DND-41 (cell line): Measurements from ENCODE around the gene REG1A.

Experiments used
- ATAC-seq: fragments of 200-7000 bp; cut with Tn5 transposase; 3 replicates; pipeline ENCODE4 v1.9.1; 2021; ENCODE audit warnings: low read depth; ENCODE audit not compliant: insufficient read depth
- DNase-seq: peaks from one replicate; pipeline ENCODE4 v3.0.0-alpha.2; 2020
- H2AFZ ChIP-seq: 2 replicates; pipeline ENCODE4 v1.6.0; 2012; ENCODE audit warnings: low read depth, low read length
- H3K27ac ChIP-seq: 2 replicates; pipeline ENCODE4 v1.5.1; 2012; ENCODE audit warnings: low read length, inconsistent platforms
- H3K27me3 ChIP-seq: fragments of 200-600 bp; sonication (generic); 2 replicates; pipeline ENCODE4 v1.6.0; 2012; ENCODE audit warnings: low read length, mild to moderate bottlenecking, inconsistent platforms; ENCODE audit not compliant: insufficient read depth, poor library complexity
- H3K36me3 ChIP-seq: 2 replicates; pipeline ENCODE4 v1.5.1; 2012; ENCODE audit warnings: low read length, inconsistent platforms; ENCODE audit not compliant: insufficient read depth
- H3K4me1 ChIP-seq: 2 replicates; pipeline ENCODE4 v1.5.1; 2012; ENCODE audit warnings: mild to moderate bottlenecking, low read length; ENCODE audit not compliant: insufficient read depth
- H3K4me2 ChIP-seq: 2 replicates; pipeline ENCODE4 v1.6.0; 2012; ENCODE audit warnings: mild to moderate bottlenecking, moderate library complexity, low read length, inconsistent platforms; ENCODE audit not compliant: insufficient read depth
- H3K4me3 ChIP-seq, 2 experiments: fragments of 200-600 bp in 1 of 2; shearing (Covaris generic) in 1 of 2; 2 replicates each; pipeline ENCODE4 v1.5.1; 2012 to 2016; ENCODE audit warnings: inconsistent platforms in 2 of 2, low read length in 2 of 2, mild to moderate bottlenecking in 2 of 2, low read depth in 1 of 2, moderate library complexity in 1 of 2
- H3K79me2 ChIP-seq: 2 replicates; pipeline ENCODE4 v1.6.0; 2012; ENCODE audit warnings: low read length, inconsistent platforms; ENCODE audit not compliant: insufficient read depth
- H3K9ac ChIP-seq: 2 replicates; pipeline ENCODE4 v1.6.0; 2012; ENCODE audit warnings: low read depth, mild to moderate bottlenecking, inconsistent platforms, low read length, moderate library complexity
- H3K9me3 ChIP-seq: 2 replicates; pipeline ENCODE4 v1.5.1; 2012; ENCODE audit warnings: low read length, moderate library complexity, mild to moderate bottlenecking, inconsistent platforms; ENCODE audit not compliant: insufficient read depth, severe bottlenecking
- H4K20me1 ChIP-seq: 2 replicates; pipeline ENCODE4 v1.6.0; 2012; ENCODE audit warnings: low read length; ENCODE audit not compliant: insufficient read depth
- EZH2 ChIP-seq: IDR thresholded peaks from 3 replicates; pipeline ENCODE4 v1.6.1; 2012; ENCODE audit warnings: borderline replicate concordance, low read depth, mild to moderate bottlenecking, moderate library complexity, low read length, inconsistent platforms; ENCODE audit not compliant: severe bottlenecking
- TF ChIP-seq, protein P1 (sequence below): IDR thresholded peaks from 2 replicates; pipeline ENCODE4 v1.5.1; 2012; ENCODE audit warnings: borderline replicate concordance, low read length, moderate library complexity, mild to moderate bottlenecking; ENCODE audit not compliant: poor library complexity, severe bottlenecking; ENCODE audit errors: extremely low read depth

The REG1A gene, protein sequence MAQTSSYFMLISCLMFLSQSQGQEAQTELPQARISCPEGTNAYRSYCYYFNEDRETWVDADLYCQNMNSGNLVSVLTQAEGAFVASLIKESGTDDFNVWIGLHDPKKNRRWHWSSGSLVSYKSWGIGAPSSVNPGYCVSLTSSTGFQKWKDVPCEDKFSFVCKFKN

DNA sequence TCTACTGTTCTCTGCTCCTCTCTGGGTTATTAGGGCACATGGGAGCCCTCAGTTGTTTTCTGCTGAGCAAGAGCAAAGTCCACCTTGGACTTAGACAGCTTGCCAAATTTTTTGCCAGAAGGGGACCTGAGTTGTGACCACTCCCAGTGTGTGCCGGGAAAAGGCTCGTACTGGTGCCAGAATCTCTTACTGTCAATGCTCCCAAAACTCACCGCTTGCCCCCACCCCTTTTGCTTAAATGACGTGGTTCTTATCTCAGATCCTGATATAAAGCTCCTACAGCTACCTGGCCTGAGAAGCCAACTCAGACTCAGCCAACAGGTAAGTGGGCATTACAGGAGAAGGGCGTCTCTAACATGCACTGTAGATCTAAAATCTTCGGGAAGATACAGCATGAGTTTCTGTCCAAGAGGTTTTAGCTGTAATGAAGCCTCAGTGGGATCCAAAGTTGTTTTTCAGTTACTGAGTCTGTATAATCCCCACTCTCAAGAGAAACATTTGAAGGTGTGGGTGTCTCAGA lies at the start of gene REG1A:
REG1A (plus strand) TSS at position 295 of the 520 bp plus-strand sequence. CDS start 374 bp downstream, outside the sequence.
- no peak within 1 kb of the TSS for H2AFZ ChIP-seq
- no peak within 1 kb of the TSS for H3K9ac ChIP-seq
- no peaks in the 10 kb centered on the region for H3K9me3 ChIP-seq
- no peak for ATAC-seq
- TF ChIP-seq, protein P1, sequence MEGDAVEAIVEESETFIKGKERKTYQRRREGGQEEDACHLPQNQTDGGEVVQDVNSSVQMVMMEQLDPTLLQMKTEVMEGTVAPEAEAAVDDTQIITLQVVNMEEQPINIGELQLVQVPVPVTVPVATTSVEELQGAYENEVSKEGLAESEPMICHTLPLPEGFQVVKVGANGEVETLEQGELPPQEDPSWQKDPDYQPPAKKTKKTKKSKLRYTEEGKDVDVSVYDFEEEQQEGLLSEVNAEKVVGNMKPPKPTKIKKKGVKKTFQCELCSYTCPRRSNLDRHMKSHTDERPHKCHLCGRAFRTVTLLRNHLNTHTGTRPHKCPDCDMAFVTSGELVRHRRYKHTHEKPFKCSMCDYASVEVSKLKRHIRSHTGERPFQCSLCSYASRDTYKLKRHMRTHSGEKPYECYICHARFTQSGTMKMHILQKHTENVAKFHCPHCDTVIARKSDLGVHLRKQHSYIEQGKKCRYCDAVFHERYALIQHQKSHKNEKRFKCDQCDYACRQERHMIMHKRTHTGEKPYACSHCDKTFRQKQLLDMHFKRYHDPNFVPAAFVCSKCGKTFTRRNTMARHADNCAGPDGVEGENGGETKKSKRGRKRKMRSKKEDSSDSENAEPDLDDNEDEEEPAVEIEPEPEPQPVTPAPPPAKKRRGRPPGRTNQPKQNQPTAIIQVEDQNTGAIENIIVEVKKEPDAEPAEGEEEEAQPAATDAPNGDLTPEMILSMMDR = no peak
- TF ChIP-seq EZH2 = no peak
- H4K20me1 ChIP-seq = no peaks in the 10 kb centered on the region
- no peaks in the 10 kb centered on the region for H3K4me1 ChIP-seq
- H3K4me2 ChIP-seq = no peak within 1 kb of the TSS
- no peak within 1 kb of the TSS for H3K4me3 ChIP-seq
- H3K27me3 ChIP-seq = no peaks in the 10 kb centered on the region
- no peak within 1 kb of the TSS for H3K27ac ChIP-seq
- DNase-seq = no peak
- no peaks in the 10 kb centered on the region for H3K36me3 ChIP-seq
- H3K79me2 ChIP-seq = no peaks in the 10 kb centered on the region

DNA sequence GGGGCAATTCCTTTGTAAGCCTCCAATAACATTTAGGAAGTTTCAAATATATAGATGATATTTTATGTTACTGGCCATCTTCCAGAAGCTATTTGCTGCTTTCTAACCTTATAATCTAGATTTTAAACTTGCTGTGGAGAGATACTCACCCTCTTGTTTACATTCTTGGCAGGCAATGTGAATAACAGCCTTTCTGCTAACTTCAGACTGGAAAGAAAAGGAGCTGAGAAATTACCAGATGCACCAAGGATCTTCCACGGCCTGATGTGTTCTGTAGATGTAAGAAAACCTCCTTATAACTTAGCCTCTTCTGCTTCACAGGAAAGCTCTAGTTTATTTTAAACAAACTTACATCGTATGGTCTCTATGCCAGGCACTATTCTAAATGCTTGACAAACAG lies 49.2 kb upstream of the REG1A start:
- Histone ChIP-seq H3K27me3 (no peaks in the 10 kb centered on the region), H3K79me2 (no peaks in the 10 kb centered on the region), H3K4me3 (no peak overlapping the region), H3K9me3 (no peaks in the 10 kb centered on the region), H3K4me1 (no peaks in the 10 kb centered on the region), H2AFZ (no peak overlapping the region), H4K20me1 (no peaks in the 10 kb centered on the region), H3K27ac (no peak overlapping the region), H3K9ac (no peak overlapping the region), H3K36me3 (no peaks in the 10 kb centered on the region), H3K4me2 (no peak overlapping the region)
- no peak for TF ChIP-seq EZH2
- TF ChIP-seq, protein P1 = no peak
- DNase-seq (no peak), ATAC-seq (no peak)

DNA sequence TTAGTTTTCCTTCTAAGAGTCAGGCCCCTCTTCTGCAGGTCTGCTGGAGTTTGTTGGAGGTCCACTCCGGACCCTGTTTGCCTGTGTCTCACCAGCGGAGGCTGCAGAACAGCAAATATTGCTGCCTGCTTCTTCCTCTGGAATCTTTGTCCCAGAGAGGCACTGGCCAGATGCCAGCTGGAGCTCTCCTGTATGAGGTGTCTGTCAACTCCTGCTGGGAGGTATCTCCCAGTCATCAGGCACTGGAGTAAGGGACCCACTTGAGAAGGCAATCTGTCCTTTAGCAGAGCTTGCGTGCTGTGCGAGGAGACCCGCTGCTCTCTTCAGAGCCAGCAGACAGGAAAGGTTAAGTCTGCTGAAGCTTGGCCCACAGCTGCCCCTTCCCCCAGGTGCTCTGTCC lies 37.3 kb upstream of the REG1A start:
- Histone ChIP-seq H3K4me2 (no peak overlapping the region), H3K79me2 (no peaks in the 10 kb centered on the region), H3K9me3 (no peaks in the 10 kb centered on the region), H3K4me1 (no peaks in the 10 kb centered on the region), H3K36me3 (no peaks in the 10 kb centered on the region), H3K27me3 (no peaks in the 10 kb centered on the region), H3K4me3 (no peak overlapping the region), H4K20me1 (no peaks in the 10 kb centered on the region), H3K9ac (no peak overlapping the region), H2AFZ (no peak overlapping the region), H3K27ac (no peak overlapping the region)
- DNase-seq (no peak), ATAC-seq (no peak)
- no peak for TF ChIP-seq EZH2
- TF ChIP-seq, protein P1 = no peak
